Kidney (tissue), 14 donors: ENCODE measurements around the gene HARS1. TPM values are rescaled to one million over a fixed set of nuclear protein-coding genes. Genes with fewer than 3 reads are reported as not detected.
"Not testable (repeated sequence)": the region's sequence is repeated elsewhere in the genome, so short reads cannot be mapped to it uniquely, and the experiment has no call there.

Experiments used
- DNase-seq, 5 donors: peaks; one replicate each; pipeline ENCODE4 v3.0.0-alpha.2; 2013 to 2020
- FAIRE-seq: peaks from 2 replicates; lab custom pipeline; 2012; peaks lifted over from hg19 to GRCh38; lab: Jason Lieb, UNC
- H3K27ac ChIP-seq, 2 donors: one replicate each; pipeline ENCODE4 v1.7.0; 2013; ENCODE audit warnings: low read depth in 2 of 2, low read length in 2 of 2, inconsistent platforms in 1 of 2
- H3K27me3 ChIP-seq: one replicate; pipeline ENCODE4 v1.7.1; 2013; ENCODE audit warnings: low read length, inconsistent platforms; ENCODE audit not compliant: control insufficient read depth, insufficient read depth
- H3K36me3 ChIP-seq, 3 donors: one replicate each; pipeline versions ENCODE4 v1.7.0 to v1.7.1; 2013; ENCODE audit warnings: low read length in 3 of 3, control low read depth in 1 of 3, inconsistent platforms in 1 of 3; ENCODE audit not compliant: insufficient read depth in 3 of 3, control insufficient read depth in 2 of 3
- H3K4me1 ChIP-seq, 3 donors: one replicate each; pipeline versions ENCODE4 v1.7.0 to v1.7.1; 2013; ENCODE audit warnings: low read length in 3 of 3, inconsistent platforms in 1 of 3, low read depth in 1 of 3; ENCODE audit not compliant: control insufficient read depth in 2 of 3, insufficient read depth in 2 of 3
- H3K4me3 ChIP-seq, 3 donors: one replicate each; pipeline versions ENCODE4 v1.7.0 to v1.8.1; 2013; ENCODE audit warnings: low read length in 3 of 3, control low read depth in 1 of 3, inconsistent platforms in 1 of 3
- H3K9ac ChIP-seq, 3 donors: one replicate each; pipeline versions ENCODE4 v1.7.0 to v1.7.1; 2013; ENCODE audit warnings: low read length in 3 of 3, control low read depth in 1 of 3, inconsistent platforms in 1 of 3
- H3K9me3 ChIP-seq, 3 donors: one replicate each; pipeline versions ENCODE4 v1.7.0 to v1.7.1; 2013; ENCODE audit warnings: low read length in 3 of 3, control low read depth in 1 of 3, inconsistent platforms in 1 of 3; ENCODE audit not compliant: control insufficient read depth in 2 of 3, insufficient read depth in 1 of 3
- intact Hi-C: fragments of 100-400 bp; cut with DNase I; formaldehyde crosslinking; loops from one replicate; pipeline ENCODE4 v1.11.1; 2022
- polyA plus RNA-seq: library from polyadenylated mRNA; stranded (reverse); fragments of 350-450 nt; fragmentation: Illumina TruSeq; extraction: RNeasy Lipid Tissue Mini Kit (QIAGEN cat#74804); gene quantifications from one replicate; pipeline ENCODE4 v1.2.3, GENCODE V29; 2014; ENCODE audit warnings: low read depth, low replicate concordance; ENCODE audit not compliant: insufficient read depth
- total RNA-seq: library from RNA; stranded (reverse); fragmentation: NEBNext Ultra II Directional; extraction: Animal tissue kit (Norgen Biotek cat#: 25700); gene quantifications from one replicate; pipeline ENCODE4 v1.2.1, GENCODE V29; 2021
- TF ChIP-seq, protein P1 (sequence below): IDR thresholded peaks from 3 replicates; pipeline ENCODE4 v1.5.1; 2012; ENCODE audit warnings: mild to moderate bottlenecking, moderate library complexity, borderline replicate concordance; ENCODE audit not compliant: insufficient read depth; ENCODE audit errors: extremely low read depth
- donor health status: control.
- donor health status: control.
- donor health status: control.
- donor health status: control.
- donor health status: control.
- donor health status: DM: yes; HTN: yes; CAD: no.
- donor health status: Normal renal cell carcinoma (clear cell type).

The HARS1 gene
- total and polyA plus RNA-seq, 2 donors from 2014 or later: 48.6 to 52.2 TPM

DNA sequence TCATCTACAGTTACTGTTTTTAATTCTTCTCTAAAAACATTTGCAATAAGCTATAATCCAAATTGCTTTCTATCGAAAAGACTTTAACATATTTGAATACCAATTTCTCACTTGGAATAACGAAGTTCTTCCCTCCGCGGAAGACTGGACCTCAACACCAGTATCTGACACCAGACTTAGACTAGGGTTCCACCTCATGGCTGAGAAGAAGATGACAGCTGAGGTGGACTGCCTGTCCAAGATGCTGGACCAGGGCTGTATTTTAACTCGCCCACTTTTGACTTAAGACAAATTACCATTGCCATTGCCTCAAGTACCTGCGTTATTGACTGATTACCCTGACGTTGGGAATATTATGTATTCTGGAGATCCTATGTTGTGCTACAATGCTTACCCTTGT lies 43.2 kb upstream of the HARS1 start:
- no peak overlapping the region for H3K9ac ChIP-seq
- H3K4me3 ChIP-seq: no peak overlapping the region
- H3K9me3 ChIP-seq: no peaks in the 10 kb centered on the region
- TF ChIP-seq, protein P1, sequence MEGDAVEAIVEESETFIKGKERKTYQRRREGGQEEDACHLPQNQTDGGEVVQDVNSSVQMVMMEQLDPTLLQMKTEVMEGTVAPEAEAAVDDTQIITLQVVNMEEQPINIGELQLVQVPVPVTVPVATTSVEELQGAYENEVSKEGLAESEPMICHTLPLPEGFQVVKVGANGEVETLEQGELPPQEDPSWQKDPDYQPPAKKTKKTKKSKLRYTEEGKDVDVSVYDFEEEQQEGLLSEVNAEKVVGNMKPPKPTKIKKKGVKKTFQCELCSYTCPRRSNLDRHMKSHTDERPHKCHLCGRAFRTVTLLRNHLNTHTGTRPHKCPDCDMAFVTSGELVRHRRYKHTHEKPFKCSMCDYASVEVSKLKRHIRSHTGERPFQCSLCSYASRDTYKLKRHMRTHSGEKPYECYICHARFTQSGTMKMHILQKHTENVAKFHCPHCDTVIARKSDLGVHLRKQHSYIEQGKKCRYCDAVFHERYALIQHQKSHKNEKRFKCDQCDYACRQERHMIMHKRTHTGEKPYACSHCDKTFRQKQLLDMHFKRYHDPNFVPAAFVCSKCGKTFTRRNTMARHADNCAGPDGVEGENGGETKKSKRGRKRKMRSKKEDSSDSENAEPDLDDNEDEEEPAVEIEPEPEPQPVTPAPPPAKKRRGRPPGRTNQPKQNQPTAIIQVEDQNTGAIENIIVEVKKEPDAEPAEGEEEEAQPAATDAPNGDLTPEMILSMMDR: no peak
- DNase-seq: no peak
- intact Hi-C loops: no loop called here
- H3K27me3 ChIP-seq: no peaks in the 10 kb centered on the region
- FAIRE-seq: no peak
- no peaks in the 10 kb centered on the region for H3K36me3 ChIP-seq
- H3K4me1 ChIP-seq: no peaks in the 10 kb centered on the region
- H3K27ac ChIP-seq: no peak overlapping the region

DNA sequence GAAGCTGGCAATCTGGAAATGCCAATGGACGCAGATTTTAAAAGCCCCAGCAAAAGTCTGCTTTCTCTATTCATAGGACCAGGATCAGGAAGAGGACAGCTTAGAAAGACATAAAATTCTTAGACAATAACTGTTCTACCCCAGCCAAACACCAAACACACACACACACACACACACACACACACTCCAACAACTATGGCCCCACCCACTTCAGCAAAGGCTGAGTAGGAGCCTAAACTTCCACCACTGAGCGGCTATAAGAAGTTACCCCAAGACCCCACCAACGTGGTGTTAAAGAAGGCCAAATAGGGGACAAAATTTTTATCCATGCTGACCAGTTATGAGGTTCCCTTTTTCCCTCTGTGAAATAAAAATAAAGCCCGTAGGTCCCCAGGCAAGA lies 41.9 kb upstream of the HARS1 start:
- no peak for DNase-seq
- intact Hi-C loops: no loop called here
- Histone ChIP-seq H3K27me3 (no peaks in the 10 kb centered on the region), H3K4me1 (no peaks in the 10 kb centered on the region), H3K36me3 (no peaks in the 10 kb centered on the region), H3K27ac (no peak overlapping the region), H3K9me3 (no peaks in the 10 kb centered on the region), H3K9ac (no peak overlapping the region), H3K4me3 (no peak overlapping the region)
- FAIRE-seq: no peak
- TF ChIP-seq, protein P1: no peak

DNA sequence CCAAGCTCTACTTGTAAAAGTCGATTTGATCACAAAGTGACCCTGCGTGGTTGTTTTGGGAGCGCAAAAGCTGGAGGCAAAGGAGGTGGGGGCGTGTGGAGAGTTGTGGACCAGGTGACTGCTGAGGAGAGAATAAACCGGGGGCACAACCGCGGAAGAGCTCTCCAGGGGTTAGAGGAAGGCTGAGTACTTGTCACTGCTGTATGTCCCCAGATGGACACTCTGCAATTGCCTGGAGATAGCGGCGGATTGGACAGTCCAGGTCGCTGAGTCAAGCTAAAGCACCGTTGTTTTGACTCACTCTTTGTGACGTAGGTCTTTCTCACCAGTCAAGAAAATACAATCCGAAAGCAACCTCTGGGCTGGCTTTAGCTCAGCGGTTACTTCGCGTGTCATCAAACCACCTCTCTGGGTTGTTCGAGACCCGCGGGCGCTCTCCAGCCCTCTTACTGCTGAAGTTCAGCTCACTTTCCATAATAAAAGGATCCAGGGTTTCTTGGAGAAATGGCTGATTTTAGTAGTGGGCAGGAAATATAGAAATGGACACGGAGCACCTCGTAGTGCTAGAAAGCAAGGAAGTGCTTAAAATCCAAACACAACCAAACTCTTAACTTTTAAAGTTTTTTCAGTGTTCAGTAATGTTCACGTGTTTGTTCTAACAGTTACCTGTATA lies 34.8 kb upstream of the HARS1 start:
- no peaks in the 10 kb centered on the region for H3K27me3 ChIP-seq
- no peaks in the 10 kb centered on the region for H3K4me1 ChIP-seq
- peak overlapping the region in 1 of 3 donors; percentile 25 for H3K4me3 ChIP-seq
- no peaks in the 10 kb centered on the region for H3K36me3 ChIP-seq
- no peak overlapping the region for H3K27ac ChIP-seq
- DNase-seq (peak; percentile 59 to 79 (median 72)), FAIRE-seq (no peak)
- TF ChIP-seq, protein P1: no peak
- H3K9me3 ChIP-seq: no peaks in the 10 kb centered on the region
- intact Hi-C loops: no loop called here
- H3K9ac ChIP-seq: no peak overlapping the region

DNA sequence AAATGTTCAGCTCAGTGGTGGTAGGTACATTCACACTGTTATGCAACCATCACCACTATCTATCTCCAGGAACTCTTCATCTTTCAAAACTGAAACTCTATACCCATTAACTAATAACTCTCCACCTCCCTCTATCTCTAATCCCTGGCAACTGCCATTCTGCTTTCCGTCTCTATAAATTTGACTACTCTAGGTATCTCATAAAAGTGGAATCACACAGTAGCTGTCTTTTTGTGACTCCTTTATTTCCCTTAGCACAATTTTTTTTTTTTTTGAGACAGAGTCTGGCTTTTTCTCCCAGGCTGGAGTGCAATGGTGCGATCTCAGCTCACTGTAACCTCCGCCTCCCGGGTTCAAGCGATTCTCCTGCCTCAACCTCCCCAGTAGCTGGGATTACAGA lies 30.2 kb upstream of the HARS1 start:
- H3K27me3 ChIP-seq, H3K9ac ChIP-seq, H3K27ac ChIP-seq, DNase-seq, H3K9me3 ChIP-seq, H3K4me1 ChIP-seq, intact Hi-C loops, FAIRE-seq, H3K4me3 ChIP-seq, H3K36me3 ChIP-seq: not testable (repeated sequence)

DNA sequence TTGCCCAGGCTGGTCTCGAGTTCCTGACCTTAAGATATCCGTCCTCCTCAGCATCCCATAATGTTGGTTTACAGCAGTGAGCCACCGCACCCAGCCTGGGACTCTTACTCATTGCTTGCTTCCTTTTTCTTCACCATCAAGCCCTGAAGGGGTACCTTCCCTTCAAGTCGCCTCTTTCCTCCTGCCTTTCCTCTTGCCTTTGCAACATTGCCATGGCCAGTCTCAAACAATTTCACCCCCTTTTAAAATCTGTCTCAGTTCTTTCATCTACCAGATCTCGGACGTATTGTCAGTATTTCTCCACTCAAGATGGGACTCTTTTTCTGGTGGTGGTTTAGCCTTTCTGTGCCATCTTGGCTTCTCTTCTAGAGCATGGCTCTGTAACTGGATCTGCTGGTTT lies 29.6 kb upstream of the HARS1 start:
- H3K27ac ChIP-seq, DNase-seq, H3K9ac ChIP-seq, FAIRE-seq, H3K4me1 ChIP-seq, H3K27me3 ChIP-seq, H3K9me3 ChIP-seq, H3K36me3 ChIP-seq, H3K4me3 ChIP-seq, intact Hi-C loops: not testable (repeated sequence)
